OCI-LY7 (cell line): Measurements from ENCODE around the gene TTC33. TPM values are rescaled to one million over a fixed set of nuclear protein-coding genes. Genes with fewer than 3 reads are reported as not detected.

Experiments
- BruUV-seq: library from RNA; stranded (reverse); fragments of 400-500 nt; replicated peaks from 2 replicates; lab custom pipeline; 2021; lab: Mats Ljungman, UMichigan
- CTCF ChIA-PET: fragments of 300-600 bp; sonication (Branson Sonifier 250); formaldehyde crosslinking; loops from one replicate; lab custom pipeline; 2022; ENCODE audit warnings: antibody characterized with exemption; ENCODE audit not compliant: unreplicated experiment; lab: Charles Lee
- POLR2A ChIA-PET: fragments of 300-600 bp; sonication (Branson Sonifier 250); formaldehyde crosslinking; loops from one replicate; lab custom pipeline; 2022; ENCODE audit warnings: antibody characterized with exemption; lab: Charles Lee
- DNase-seq: peaks from one replicate; pipeline ENCODE4 v3.0.0-alpha.2; 2015; ENCODE audit warnings: low spot score
- H2AFZ ChIP-seq: fragments of 200-600 bp; sonication (generic), shearing (Covaris generic); 2 replicates; pipeline ENCODE4 v1.6.1; 2014; ENCODE audit warnings: mild to moderate bottlenecking, antibody characterized with exemption, low read length, moderate library complexity
- H3K27ac ChIP-seq: fragments of 200-600 bp; sonication (generic); 2 replicates; pipeline ENCODE4 v1.5.1; 2014; ENCODE audit warnings: mixed run types, low read depth, mild to moderate bottlenecking, moderate library complexity, low read length, inconsistent platforms; ENCODE audit not compliant: poor library complexity, severe bottlenecking
- H3K36me3 ChIP-seq: fragments of 200-600 bp; sonication (generic); 2 replicates; pipeline ENCODE4 v1.6.1; 2014; ENCODE audit warnings: mild to moderate bottlenecking, antibody characterized with exemption, low read length, moderate library complexity, mixed read lengths; ENCODE audit not compliant: insufficient read depth
- H3K4me1 ChIP-seq: fragments of 200-600 bp; sonication (generic); 2 replicates; pipeline ENCODE4 v1.5.1; 2014; ENCODE audit warnings: mild to moderate bottlenecking, low read length; ENCODE audit not compliant: insufficient read depth, poor library complexity, severe bottlenecking
- H3K4me2 ChIP-seq: fragments of 200-600 bp; sonication (generic); 2 replicates; pipeline ENCODE4 v1.6.1; 2014; ENCODE audit warnings: mild to moderate bottlenecking, low read length
- H3K4me3 ChIP-seq: fragments of 200-600 bp; sonication (generic); 2 replicates; pipeline ENCODE4 v1.5.1; 2014; ENCODE audit warnings: mild to moderate bottlenecking, low read depth, low read length; ENCODE audit not compliant: poor library complexity, severe bottlenecking
- H3K79me2 ChIP-seq: fragments of 200-600 bp; sonication (generic); 2 replicates; pipeline ENCODE4 v1.6.1; 2016; ENCODE audit warnings: low read depth, mild to moderate bottlenecking, low read length, moderate library complexity, mixed read lengths; ENCODE audit not compliant: insufficient read depth
- H3K9me2 ChIP-seq: fragments of 200-600 bp; sonication (generic); 2 replicates; pipeline ENCODE4 v1.6.1; 2016; ENCODE audit warnings: mild to moderate bottlenecking, low read length, mixed read lengths; ENCODE audit not compliant: insufficient read depth
- H3K9me3 ChIP-seq: fragments of 200-600 bp; sonication (generic); 2 replicates; pipeline ENCODE4 v1.6.1; 2014; ENCODE audit warnings: mild to moderate bottlenecking, mixed run types, low read length, mixed read lengths
- H4K20me1 ChIP-seq: fragments of 200-600 bp; sonication (generic); 2 replicates; pipeline ENCODE4 v1.6.1; 2014; ENCODE audit warnings: mild to moderate bottlenecking, antibody characterized with exemption, low read length, moderate library complexity, mixed read lengths; ENCODE audit not compliant: insufficient read depth
- EZH2phosphoT487 ChIP-seq: fragments of 200-600 bp; sonication (generic); IDR thresholded peaks from 2 replicates; pipeline ENCODE4 v1.6.1; 2018; ENCODE audit warnings: low read depth, borderline replicate concordance, mild to moderate bottlenecking, mixed run types, antibody characterized with exemption, low read length, moderate library complexity, mixed read lengths
- intact Hi-C: fragments of 100-400 bp; cut with micrococcal nuclease; formaldehyde crosslinking; loops from one replicate; pipeline ENCODE4 v1.10.0; 2022; ENCODE audit not compliant: unreplicated experiment
- total RNA-seq, 2 experiments: library from RNA; depleted of rRNA in 1 of 2; stranded (reverse); fragments of >200 nt in 1 of 2; shearing (Covaris generic) in 1 of 2; gene quantifications; 2 replicates each; pipeline ENCODE4 v1.2.3, GENCODE V29; 2014 to 2022
- TF ChIP-seq, protein P1 (sequence below): fragments of 200-600 bp; sonication (generic); conservative IDR thresholded peaks from 2 replicates; pipeline ENCODE4 v1.5.1; 2014; ENCODE audit warnings: mild to moderate bottlenecking, antibody characterized with exemption, low read length, moderate library complexity, mixed read lengths

TTC33 gene
- total RNA-seq, 2 experiments from 2014 or later: 15.9 to 20.5 TPM

GRCh38 chr5:40571729-40572128 is 184.0 kb downstream of the TTC33 start:
- no peaks in the 10 kb centered on the region for H3K9me2 ChIP-seq
- intact Hi-C loops: no loop called here
- H3K4me3 ChIP-seq: no peak overlapping the region
- H2AFZ ChIP-seq: no peak overlapping the region
- peaks cover 21% of the 10 kb centered on the region for H3K4me1 ChIP-seq
- TF ChIP-seq, protein P1, sequence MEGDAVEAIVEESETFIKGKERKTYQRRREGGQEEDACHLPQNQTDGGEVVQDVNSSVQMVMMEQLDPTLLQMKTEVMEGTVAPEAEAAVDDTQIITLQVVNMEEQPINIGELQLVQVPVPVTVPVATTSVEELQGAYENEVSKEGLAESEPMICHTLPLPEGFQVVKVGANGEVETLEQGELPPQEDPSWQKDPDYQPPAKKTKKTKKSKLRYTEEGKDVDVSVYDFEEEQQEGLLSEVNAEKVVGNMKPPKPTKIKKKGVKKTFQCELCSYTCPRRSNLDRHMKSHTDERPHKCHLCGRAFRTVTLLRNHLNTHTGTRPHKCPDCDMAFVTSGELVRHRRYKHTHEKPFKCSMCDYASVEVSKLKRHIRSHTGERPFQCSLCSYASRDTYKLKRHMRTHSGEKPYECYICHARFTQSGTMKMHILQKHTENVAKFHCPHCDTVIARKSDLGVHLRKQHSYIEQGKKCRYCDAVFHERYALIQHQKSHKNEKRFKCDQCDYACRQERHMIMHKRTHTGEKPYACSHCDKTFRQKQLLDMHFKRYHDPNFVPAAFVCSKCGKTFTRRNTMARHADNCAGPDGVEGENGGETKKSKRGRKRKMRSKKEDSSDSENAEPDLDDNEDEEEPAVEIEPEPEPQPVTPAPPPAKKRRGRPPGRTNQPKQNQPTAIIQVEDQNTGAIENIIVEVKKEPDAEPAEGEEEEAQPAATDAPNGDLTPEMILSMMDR: no peak
- no peak for TF ChIP-seq EZH2phosphoT487
- CTCF ChIA-PET: no interaction called here
- no peaks in the 10 kb centered on the region for H3K79me2 ChIP-seq
- H4K20me1 ChIP-seq: no peaks in the 10 kb centered on the region
- no peaks in the 10 kb centered on the region for H3K9me3 ChIP-seq
- H3K27ac ChIP-seq: no peak overlapping the region
- DNase-seq: no peak
- no peak overlapping the region for H3K4me2 ChIP-seq
- BruUV-seq: no TSS peak
- H3K36me3 ChIP-seq: no peaks in the 10 kb centered on the region
- POLR2A ChIA-PET: interaction anchor here (0.7 kb wide), 1 partner anchor 42 kb away, joined by 3 read pairs; no protein-coding TSS in a partner anchor

DNA sequence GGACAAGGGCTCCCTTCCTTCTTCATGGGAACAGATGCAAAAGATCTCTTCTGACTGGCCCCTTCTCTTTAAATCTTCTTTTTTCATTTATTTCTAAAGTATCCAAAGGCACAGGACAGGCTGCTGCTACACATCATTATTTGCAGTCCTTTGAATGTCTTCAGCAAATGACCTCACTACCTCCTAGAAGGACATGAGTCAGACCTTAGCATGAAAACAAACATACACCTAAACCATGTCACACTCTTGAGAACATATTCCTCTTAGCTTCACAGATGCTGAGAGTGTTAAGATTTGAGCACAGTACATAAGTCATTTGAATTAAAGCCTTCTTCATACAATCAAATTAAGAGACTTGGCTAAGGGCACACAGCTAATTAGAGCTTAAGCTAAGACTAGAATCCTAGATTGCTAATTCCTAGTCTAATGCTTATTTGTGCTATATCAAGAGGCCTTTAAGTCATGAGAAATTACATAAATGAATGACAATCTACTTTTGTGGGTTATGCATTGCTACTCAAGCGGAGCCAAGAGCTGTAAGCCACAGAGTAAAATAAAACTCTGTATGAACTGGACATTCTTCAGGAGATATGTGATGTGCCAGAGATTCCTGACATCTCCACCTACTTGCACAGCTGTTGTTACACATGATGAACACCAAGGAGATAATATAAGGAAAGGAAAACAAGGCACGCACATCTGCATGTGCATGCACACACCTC is 185.2 kb downstream of the TTC33 start:
- DNase-seq: peak; percentile 57

More for the DNA sequence above, 185.2 kb downstream of the TTC33 start:
- Histone ChIP-seq H4K20me1 (no peaks in the 10 kb centered on the region), H3K36me3 (no peaks in the 10 kb centered on the region), H3K79me2 (no peaks in the 10 kb centered on the region), H3K4me1 (peaks cover 21% of the 10 kb centered on the region), H3K9me3 (no peaks in the 10 kb centered on the region), H3K4me2 (peak overlapping the region; percentile 53), H3K9me2 (no peaks in the 10 kb centered on the region), H3K4me3 (no peak overlapping the region), H2AFZ (no peak overlapping the region), H3K27ac (no peak overlapping the region)
- TF ChIP-seq, protein P1: no peak
- TF ChIP-seq EZH2phosphoT487: no peak
- ChIA-PET CTCF (interaction anchor here (0.6 kb wide), 1 partner anchor 22 kb away, joined by 3 read pairs; no protein-coding TSS in a partner anchor), POLR2A (interaction anchor here (0.7 to 1.1 kb wide), 2 partner anchors 29 to 43 kb away, joined by 3 read pairs; no protein-coding TSS in a partner anchor)
- no TSS peak for BruUV-seq
- intact Hi-C loops: no loop called here
